ENCODE results near the gene NFATC2.

The NFATC2 gene

DNA sequence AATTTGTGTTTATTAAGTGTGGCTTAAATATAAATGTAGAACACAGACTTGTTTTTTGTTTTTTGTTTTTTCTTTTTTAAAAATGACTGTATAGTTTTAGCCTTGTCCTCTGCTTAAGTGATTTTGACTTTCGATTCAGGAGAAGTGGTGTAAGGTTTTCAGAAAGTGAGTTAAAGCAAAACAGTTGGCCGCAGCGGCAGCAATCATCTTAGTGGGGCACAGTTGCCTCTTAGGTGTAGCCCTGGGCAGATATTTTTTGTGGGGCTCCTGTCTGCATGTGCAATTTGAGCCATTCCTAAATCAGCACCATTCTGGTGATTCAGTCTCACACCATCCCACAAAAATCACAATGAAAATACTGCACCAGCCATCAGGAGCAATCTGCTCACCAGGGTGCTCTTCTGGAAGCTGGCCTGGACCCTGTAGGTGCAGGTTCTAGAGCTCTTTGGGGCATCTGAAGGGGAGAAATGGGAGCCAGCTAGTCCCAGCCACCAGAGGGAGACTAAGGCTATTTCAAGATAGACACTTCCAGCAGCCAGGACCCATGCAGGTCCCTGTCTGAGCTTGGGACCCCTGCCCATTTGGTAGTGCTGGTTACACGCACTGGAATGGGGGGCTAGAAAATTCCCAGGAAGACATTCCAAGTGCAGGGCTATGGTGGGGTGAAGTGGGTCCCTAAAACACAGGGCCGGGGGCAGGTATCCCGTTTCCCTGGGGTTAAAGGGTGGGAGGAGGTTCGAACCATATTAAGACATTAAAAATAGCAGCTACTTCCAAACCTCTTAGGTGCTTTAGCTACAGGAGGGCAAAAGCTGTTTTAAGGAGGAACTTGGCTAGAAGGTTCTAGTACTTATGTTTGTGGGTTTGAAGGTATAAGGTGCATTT, 156.6 kb downstream of the NFATC2 start:
- DNase-seq: no peak

DNA sequence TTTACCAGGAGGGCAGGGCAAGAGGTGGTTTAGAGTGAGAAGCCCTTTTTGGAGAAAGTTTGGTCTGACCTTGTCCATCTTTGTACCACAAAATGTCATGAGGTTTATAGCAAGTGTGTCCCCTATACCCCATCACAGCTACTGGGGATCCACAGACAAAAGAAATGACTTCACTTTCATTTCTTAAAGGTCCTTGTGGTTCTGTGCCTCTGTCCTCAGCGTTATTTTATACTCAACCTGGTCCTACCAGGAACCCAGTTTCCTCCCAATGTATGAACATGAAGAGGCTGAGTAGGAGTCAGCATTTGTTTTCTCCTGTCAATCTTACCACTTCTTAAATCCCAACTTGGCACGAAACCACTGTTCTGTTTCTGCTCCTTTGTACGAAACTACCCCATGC, 157.6 kb downstream of the NFATC2 start:
- no peak for DNase-seq

DNA sequence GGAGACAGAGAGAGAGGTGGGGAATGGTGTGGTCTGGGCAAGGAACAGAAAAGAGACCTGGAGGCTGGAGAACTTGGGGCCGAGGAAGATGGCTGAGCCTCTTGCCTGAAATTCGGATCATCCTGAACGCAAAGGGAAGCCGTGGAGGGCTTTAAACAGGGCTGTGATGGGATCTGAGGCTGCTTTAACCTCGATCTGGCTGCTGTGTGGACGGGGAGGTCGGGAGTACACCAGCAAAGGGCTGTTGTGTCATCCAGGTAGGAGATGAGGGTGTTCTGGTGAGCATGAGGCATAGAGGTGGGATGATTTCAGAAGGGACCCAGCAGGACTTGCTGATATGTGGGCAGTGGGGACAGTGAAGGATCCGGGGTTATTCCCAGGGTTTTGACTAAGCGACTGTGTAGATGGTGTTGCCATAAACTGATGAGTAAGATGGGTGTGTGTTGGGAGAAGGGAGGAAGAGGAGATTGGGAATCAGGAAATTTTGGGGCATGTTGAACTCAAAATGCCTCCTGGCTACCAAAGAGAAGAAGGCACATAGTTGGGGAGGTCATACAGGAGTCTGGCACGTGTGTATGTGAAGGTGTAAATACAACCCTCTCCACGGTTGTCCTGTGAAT, 158.5 kb downstream of the NFATC2 start:
- no peak for DNase-seq

DNA sequence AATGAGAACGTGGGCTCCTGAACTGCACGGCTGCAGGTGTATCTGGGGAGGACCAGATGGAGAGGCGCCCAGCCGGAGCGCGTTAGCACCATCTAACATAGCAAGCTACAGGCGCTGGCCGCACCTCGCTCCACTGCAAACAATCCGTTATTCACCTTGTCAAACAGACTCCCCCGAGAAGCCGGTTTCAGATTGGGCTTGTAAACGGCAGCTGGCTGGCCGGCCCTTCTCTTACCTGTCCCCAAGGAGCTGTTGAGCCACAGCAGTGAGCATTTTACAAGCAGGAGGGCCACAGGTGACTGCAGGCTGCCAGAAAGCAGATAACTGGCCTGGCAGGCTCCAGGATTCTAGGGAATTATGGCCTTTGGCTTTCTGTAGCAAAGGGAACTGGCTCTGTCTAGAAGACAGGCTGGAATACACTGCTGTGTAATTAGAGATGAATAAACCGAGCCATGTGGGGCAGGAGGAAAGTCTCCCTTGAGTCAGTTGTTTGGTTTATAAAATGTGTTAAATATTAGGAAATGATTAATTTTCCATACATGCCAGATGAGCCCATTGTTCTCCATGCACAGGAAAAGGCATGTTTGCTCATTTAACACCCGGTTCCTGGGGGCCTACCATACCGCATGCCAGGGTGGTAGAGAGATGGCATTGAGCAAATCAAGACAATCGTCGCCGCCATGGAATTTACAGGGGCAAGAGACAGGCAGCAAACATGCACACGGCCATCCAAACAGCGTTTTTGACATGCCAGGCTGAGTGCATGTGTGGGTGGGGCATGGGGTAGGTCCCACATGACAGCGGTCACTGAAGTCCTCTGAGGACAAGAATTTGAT, 159.3 kb downstream of the NFATC2 start:
- DNase-seq: no peak

DNA sequence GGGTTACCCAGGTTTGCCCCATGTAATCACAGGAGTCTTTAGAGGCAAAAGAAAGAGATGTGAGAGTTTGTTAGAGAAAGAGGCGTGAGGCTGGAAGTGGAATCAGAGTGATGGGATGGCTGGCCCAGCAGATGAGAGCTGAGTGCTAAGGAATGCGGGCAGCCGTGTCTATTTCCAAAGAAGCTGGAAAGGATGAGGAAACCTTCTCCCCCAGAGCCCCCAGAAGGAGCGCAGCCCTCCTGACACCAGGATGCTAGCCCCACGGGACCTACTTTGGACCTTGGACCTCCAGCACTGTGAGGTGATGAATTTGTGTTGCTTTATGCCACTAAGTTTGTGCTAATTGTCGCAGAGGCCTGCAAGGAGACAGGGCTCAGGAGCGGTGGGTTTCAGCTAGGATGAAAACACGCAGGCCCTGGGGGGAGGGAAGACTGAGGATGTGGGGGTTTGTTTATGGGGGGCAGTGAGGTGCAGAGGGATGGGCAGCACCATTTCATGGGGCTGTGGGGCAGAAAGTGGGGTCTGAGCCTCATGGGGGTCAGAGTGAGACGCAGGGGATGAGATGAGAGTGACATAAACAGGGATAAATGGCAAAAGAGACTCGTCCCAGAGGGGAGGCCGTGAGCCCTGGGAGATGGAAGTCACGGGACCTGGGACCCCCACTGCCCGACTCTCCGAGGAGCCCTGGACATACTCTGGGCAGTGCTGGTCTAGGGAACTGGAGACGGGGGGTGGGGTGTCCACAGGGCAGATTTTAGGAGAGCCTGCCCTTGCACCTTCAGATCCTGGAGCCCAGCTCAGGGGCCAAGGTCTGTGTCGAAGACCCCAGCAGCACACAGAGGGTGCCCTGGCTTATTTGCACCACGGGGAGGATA, 160.2 kb downstream of the NFATC2 start:
- no peak for DNase-seq

DNA sequence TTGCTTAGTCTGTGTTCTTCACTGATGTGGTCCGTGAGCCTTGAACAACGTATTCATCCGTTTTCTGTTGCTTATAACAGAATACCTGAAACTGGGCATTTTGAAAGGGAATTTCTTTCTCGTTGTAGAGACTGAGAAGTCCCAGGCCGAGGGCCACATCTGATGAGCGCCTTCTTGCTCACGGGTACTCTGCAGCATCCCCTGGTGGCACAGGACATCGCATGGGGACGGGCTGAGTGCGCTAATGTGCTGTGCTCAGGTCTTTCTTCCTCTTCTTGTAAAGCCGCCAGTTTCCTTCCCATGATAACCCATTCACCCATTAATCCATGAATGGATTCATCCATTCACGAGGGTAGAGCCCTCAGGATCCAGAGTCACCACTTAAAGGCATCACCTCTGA, 161.0 kb downstream of the NFATC2 start:
- DNase-seq: no peak

DNA sequence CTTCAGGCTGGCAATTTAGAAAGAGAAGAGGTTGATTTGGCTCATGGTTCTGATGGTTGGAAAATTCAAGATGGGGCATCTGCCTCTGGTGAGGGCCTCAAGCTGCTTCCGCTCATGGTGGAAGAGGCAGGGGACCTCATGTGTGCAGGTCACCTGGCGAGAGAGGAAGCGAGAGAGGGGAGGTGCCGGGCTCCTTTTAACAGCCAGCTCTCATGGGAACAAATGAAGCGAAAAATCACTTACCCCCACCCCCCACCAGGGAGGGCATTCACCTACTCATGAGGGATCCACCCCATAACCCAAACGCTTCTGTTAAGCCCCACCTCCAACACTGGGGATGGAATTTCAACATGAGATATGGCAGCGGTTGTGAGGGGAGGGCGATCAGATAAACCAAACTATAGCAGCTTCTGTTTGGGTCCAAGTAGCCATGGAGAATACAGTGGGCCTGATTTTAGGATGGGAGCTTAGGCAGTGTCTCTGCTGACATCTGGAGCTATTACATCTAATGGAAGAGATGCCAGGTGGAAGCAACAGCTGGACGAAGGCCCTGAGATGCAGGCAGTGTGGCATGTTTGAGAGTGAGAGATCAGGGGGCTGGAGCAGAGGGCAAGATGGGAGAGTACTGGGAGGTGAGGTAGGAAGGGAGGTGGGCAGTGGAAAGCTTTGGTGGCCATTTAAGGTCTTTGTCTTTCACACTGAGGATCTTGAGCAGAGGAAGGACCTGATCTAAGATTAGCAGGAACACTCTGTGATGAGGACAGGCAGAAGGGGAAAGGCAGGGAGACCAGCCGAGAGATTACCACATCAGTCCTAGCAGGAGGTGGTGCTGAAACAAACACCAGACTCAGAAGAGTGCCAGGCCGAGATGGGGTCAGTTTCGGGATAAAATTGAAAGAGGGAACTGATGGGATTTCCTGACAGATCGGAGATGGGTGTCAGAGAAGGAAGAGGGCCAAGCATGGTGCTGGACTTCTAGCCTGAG, 161.8 kb downstream of the NFATC2 start:
- DNase-seq: no peak

DNA sequence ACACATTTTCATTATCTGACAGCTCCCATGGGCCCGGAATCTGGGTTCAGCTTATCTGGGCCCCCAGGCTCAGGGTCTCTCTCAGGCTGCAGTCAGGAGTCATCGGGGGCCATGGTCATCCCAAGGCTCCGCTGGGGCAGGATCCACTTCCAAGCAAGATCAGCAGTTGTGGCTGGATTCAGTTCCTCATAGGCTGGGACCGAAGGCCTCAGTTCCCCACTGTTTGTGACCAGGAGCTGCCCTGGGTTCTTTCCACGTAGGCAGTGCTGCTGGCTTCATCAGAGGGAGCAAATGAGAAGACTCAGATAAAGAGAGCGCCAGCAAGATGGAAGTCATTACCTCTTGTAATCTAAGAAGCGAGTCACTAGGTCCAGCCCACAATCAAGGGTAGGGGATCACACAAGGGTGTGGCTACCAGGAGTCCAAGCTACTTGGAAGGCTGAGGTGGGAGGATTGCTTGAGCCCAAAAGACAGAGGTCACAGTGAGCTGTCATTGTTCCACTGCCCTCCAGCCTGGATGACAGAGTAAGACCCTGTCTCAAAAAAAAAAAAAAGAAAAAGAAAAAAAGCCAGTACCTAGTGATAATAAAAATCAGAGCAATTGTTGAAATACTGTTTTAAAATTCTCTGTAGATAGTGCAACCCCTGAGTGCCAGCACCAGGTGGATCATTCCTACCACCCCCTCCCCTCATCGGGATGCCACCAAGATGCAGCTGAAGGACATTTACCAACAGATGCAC, 162.7 kb downstream of the NFATC2 start:
- DNase-seq: no peak

DNA sequence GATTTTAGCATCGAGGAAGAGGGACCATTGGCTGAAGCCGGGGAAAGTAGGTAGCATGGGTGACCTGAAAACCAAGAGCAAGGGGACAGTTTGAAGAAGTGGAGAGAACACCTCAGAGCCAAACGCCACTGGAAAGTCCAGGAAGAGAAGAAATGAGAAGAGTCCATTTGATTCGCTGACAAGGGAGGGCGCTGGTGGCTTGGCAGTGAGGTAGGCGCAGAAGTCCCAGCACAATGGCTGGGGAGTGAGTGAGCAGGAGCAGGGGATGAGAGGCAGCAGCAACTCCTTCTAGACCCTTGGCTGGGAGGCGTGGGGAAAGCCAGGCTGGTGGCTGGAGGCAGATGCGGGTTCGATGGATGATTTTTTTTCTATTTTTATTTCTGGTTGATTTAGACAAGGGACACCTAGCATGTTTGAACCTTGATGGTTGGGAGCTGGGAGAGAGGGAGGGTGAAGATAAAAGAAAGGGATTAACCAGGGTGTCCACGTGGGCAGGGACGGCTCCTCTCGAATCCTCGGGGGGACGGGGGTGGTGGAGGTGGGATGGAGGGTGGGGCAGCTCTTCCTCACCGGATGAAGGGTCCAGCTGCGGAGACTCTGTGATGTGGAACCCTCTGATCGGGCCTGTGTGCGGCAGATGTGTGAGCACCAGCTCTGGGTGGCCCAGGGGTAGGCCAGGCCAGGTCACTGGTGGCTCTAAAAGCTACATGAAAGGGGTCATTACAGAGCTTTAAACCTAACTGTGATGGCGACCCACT, 164.2 kb downstream of the NFATC2 start:
- DNase-seq: no peak

DNA sequence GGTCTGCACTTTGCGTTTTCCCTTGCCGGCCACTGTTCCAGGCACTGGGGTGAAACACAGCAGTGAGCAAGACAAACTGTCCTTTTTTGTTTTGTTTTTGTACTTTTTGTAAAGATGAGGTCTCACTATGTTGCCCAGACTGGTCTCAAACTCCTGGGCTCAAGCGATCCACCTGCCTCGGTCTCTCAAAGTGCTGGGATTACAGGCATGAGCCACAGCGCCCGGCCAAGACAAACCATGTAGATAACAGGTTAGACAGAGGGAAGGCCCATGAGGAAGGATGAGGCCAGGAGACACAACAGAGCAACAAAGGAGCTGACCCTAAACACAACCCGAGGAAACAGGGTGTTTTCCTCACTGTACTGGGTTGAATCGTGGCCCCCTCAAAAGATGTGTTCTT, 165.4 kb downstream of the NFATC2 start:
- DNase-seq: no peak

DNA sequence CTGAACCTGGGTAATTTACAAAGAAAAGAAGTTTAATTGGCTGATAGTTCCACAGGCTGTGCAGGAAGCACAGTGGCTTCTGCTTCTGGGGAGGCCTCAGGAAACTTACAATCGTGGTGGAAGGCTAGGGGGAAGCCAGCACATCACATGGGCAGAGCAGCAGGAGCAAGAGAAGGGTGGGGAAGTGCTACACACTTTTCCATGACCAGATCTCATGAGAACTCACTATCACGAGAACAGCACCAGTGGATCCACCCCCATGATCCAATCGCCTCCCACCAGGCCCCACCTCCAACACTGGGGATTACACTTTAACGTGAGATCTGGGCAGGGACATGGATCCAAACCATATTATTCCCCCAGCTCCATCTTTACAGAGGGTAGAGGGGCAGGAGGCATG, 166.4 kb downstream of the NFATC2 start:
- DNase-seq: no peak

DNA sequence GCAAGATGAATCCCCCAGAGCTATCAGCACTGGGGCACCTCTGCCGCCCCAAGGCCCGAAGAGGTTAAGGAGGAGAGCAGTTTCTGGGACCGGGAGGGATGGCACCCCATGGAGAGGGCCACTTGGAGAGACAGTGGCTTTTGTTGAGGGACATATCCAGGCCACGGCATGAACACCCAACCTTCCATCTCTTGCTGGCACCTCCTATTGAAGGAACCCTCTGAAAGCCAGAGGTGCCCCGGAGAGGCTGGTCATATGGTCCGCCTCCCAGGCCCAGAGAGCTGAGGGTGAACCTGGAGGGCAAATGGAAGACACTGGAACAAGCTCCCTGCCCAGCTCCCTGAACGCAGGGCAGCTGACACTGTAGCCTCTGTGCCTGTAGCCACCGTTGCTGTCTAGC, 167.0 kb downstream of the NFATC2 start:
- DNase-seq: no peak

DNA sequence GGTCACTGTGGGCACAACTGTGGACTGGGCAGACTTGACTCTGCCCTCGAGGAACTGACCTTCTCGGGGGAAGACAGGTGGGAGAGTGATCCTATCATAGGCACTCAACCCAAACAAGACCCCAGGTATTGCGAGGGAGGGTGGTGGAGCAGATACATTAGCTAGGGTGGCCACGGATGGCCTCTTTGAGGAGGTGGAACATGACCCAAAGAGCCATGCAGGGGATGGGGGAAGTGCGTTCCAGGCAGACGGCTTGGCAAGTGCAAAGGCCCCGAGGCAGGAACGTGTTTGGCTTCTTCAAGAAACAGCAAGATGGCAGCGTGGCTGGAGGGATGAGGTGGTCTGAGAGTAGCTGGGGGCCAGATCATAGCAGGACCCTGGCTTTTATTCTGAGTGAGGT, 167.6 kb downstream of the NFATC2 start:
- DNase-seq: no peak

DNA sequence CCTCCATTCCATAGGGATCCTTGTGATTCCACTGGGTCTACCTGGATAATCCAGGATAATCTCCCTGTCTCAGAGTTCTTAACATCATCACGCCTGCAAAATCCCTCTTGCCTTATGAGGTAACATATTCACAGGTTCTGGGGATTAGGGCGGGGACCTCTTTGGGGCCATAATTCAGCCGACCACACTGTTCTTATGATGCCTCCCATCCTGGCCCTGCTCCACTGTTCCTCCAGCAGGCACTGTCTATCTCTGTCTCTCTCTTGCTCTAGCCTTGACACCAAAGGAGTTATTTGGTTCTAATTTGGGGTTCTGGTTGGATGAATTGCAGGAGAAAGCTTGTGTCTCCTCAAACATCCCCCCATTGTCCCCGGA, 168.1 kb downstream of the NFATC2 start:
- no peak for DNase-seq

DNA sequence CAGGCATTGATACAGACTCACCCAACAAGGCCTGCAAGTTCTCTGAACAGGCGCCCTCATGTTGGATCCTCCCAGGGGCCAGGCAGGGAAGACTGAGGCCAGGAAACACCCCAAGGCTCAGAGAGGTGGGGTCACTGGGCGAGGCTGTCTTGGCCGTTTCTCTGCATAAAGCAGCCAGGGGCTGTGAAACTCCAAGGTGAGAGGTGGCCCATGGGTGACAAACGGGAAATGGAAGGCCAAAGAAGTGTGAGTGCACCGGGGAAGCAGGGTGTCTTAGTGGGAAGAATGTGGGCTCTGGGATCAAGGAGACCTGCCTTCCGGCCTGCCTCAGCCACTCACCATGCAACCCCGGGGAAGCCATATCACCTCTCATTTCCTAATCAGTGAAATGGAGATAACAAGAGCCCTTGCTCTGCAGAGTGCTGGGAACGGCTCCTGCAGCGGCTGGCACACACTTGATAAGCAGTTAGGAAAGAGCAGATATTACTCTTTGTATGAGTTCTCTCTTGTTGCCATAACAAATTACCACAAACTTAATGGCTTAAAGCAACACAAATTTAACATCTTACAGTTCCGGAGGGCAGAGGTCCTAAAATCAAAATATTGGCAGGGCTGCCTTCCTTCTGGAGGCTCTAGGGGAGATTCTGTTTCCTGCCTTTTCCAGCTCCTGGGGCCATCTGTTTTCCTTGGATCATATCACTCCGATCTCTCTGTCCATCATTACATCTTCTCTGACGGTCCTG, 168.6 kb downstream of the NFATC2 start:
- DNase-seq: no peak

DNA sequence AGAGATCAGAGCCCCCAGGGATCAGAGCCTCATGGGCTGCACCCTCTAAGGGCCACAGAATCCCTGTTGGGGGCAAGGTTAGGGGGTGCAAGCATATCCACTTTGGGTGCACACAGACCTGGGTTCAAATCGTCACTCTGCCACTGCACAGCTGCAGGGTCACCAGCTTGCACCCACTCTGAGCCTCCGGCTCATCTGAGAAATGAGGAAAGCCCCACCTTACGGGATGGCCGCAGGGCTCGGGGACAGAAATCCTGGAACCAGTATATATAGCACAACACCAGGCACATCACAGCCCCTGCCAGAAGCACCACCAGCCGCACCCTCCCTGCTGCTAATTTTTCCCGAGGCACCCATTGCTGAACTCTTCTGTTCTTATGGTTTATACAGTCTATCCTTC, 169.6 kb downstream of the NFATC2 start:
- DNase-seq: no peak

DNA sequence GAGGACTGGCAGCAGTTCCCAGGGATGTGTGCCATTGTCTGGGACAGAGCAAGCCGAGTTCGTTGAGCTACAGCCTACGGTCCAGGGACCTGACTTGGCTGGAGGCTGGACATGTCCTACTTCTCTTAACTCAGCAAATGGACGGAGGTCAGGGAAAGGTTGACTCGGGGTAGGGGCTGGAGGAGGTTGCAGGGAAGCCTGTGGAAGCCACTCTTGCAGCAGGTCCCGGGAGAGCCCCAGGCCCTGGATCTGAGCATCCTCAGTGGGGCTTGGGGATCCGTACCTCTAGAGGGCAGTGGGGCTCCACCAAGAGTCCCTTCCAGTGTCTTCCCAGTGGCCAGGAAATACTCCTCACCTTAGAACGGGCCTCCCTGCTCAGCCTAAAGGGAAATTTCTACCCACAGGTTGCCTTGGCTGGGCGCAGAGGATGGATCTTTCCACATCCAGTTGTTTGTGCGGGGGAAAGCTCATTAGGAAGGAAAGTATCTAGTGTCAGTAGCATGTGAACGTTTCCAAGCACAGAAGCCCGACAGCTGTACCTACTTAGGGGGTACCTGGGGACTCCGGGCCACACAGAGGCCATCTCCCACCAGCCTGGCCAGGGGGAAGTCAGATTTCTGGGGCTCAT, 170.2 kb downstream of the NFATC2 start:
- peak; percentile 60 for DNase-seq

DNA sequence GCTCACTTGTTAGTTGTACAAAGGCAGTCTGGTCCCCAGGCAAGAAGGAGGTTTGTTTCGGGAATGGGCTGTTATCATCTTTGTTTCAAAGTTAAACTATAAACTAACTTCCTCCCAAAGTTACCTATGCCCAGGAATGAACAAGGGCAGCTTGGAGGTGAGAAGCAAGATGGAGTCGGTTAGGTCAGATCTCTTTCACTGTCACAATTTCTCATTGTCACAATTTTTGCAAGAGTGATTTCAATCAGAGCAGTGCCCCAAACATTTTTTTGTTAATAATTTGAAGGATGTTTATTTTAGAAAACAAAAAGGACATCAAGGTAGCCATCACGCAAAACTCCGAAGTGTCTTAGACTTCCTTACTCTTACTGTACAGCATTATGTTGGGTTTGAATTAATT, 170.8 kb downstream of the NFATC2 start:
- no peak for DNase-seq

DNA sequence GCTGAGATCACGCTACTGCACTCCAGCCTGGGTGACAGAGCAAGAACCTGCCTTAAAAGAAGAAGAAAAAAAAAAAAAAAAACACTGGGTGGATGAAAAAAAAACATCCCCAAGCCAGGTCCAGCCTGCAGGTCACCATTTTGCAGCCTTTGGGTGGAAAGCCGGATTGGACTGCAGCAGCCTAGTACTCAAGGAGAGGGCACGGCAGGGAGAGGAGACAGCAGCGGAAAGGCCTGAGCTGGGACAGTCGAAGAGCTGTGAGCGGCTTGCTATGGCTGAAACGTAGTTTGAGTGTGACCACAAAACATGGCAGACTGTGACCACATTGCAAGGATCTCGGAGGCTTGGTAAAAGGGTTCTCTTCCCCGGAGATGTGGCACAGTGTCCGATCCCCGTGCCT, 173.0 kb downstream of the NFATC2 start:
- no peak for DNase-seq
